Measurements from ENCODE around the gene BRAT1.

The BRAT1 gene

GRCh38 chr7:2495418-2496299 is 59.7 kb downstream of the BRAT1 start:
- DNase-seq (ENCODE audit: low read depth), result no peak

DNA sequence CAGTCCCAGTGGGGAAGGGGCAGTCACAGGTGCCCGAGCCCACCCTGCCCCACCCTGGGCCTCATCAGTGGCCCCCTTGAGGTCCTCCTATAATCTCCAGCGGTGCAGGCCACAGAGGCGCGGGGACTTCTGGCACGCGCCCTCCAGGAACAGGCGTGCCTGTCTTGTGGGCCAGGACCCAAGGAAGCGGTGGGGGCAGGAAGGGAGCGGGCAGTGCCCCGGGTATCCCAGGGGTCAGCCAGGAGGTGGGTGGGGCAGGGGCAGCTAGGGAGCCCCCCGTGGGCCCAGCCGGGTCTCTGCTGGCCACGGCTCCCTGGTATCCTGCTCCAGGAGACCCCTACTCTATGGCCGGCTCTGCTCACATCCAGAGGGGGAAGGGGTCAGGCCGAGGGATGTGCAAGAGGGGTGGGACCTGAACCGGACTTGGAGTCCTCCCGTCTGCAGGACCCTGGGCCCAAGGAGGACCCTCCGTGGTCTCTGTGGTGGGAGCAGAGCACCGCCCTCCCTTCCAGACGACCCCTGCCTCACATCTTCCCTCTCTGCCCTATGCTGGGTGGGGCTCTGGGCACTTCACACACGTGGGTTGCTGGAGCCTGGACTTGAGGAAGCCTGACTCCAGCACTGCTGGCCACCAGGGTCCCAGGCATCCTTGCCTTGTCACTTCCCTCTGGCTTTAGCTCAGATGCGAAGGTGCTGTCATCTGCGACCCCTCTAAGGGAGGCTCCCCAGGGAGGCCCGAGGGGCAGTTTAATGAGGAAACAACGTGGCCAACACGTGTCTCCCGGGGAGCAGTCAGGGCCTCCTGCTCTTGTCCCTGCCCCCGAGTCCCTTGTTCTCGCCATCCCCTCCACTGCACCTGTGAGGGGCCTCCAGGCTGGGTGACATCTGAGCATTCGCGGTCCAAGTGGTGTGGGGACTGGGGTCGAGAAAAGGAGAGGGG is 60.9 kb downstream of the BRAT1 start:
- no peak for DNase-seq (ENCODE audit: low read depth)

- DNase-seq (ENCODE audit: low read depth), result no peak
Observed at GRCh38 chr7:2493205-2494164, 61.8 kb downstream of the BRAT1 start.

- DNase-seq (ENCODE audit: low read depth), result no peak
Observed at GRCh38 chr7:2492038-2492437, 63.3 kb downstream of the BRAT1 start.

GRCh38 chr7:2490181-2490651 is 65.1 kb downstream of the BRAT1 start:
- no peak for DNase-seq (ENCODE audit: low read depth)

- DNase-seq (ENCODE audit: low read depth), result no peak
Observed at GRCh38 chr7:2488681-2489080, 66.6 kb downstream of the BRAT1 start.

GRCh38 chr7:2488272-2488645 is 67.1 kb downstream of the BRAT1 start:
- no peak for DNase-seq (ENCODE audit: low read depth)

Data from activated T-helper 9 cell treated with anti-CD3 and anti-CD28 coated beads, Interleukin-2, amount 50 U/mL, for 16 hours (primary cell).